ENCODE measurements around the gene PPP2R2B.

Gene PPP2R2B

GRCh38 chr5:146690880-146691355 is 187.6 kb downstream of the PPP2R2B start:
- no peak for DNase-seq

GRCh38 chr5:146687630-146688029 is 190.9 kb downstream of the PPP2R2B start:
- no peak for DNase-seq

DNA sequence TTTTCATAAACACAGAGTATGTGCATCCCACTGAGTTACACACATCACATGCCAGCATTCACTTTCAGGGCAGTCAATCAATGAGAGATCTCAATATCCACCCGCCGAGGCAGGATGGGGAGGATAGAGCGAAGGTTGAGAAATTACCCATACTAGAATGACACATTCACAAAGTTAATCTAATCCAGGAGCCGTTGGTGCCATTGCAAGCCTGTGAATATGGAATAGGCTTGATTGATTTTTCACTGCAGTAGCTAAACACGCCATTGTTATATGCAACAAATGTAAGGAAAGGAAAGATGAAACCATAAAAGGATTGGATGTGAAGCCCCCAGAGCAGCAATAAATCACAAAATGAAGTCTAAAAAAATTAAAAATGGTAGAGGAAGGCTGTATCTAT is 194.7 kb downstream of the PPP2R2B start:
- no peak for DNase-seq

GRCh38 chr5:146682899-146683532 is 195.5 kb downstream of the PPP2R2B start:
- no peak for DNase-seq

- no peak for DNase-seq
Observed at GRCh38 chr5:146681585-146682105, 196.9 kb downstream of the PPP2R2B start.

DNA sequence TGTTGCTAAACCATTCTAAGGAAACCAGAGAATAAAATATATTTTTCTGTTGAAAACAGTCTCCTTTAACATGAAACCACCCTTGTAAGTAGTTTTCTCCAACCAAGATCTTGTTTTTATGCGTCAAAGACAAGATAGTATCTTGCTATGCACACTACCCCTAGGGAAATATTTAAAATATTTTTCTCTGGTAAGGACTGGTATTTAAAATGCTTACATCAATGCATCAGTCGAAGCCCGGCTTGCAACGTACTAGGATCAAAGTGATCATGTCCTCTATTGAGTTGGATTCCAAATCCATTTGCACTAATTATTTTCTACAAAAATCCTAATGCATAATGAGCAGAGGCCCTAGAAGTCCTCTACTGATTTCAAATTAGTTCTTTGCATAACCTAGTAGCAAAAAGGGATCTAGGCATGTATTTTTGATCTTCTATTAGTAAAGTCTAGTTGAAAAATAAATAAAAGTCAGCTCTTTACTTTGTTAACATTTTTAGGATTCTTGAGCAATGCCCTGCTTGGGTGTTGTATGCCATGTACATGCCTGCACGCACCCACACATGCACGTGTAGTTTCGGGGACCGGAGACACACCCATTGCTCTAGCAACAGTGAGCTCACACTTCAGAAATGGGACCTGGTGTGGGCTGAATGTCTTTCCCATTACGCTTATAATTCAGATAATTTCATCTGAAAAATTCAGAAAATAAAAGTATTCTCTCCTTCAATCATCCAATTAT is 197.5 kb downstream of the PPP2R2B start:
- no peak for DNase-seq

- DNase-seq, result no peak
Observed at GRCh38 chr5:146675636-146676035, 202.9 kb downstream of the PPP2R2B start.

DNA sequence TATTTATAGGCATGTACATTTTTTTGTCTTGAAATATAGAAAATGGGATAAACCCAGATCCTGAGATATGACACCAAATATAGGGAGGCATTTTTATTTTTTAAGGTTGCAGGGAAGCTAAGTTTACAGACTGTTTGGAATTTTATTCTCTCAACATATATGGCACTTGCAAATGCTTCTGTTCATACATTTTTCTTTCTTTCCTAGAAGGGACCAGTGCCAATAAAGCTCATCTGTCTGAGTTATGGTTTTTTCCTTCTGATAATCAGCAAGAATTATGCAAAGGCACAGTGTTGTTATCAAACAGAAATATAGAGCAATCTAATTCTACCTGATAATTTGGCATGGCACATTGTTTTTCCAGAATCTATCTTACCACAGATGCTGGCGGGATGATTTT is 205.7 kb downstream of the PPP2R2B start:
- no peak for DNase-seq

DNA sequence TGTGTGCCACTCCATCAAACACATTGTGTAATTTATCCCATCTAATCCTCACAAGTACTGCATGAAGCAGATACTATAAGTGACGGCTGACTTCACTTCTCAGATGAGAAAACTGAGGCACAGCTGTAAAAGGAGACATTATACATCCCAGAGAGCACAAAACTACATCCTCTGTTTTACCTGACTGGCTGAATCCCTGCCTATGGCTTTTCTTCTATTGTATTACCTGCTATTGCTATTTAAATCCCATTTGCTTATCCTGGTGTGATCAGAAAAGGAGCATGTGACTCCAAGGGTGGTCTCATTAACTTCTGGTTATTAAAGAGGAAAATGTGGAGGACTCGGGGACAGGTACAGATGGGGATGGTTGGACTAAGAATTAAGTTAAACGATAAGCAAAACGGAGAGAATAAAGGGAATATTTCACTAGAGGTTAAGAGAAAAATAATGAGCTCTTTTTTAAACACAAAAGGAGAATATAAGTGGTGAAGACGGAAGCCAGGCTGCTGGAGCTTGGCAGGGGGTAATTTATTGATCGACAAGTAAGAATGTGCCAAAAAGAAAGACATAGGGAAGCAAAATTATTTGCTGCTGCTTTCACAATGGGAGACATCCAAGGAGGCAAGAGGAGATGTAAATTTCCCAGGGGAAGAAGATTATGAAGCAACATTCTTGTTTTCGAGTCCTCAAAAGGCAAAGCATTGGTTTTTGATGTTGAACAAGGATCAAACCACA is 206.8 kb downstream of the PPP2R2B start:
- DNase-seq, result no peak

DNA sequence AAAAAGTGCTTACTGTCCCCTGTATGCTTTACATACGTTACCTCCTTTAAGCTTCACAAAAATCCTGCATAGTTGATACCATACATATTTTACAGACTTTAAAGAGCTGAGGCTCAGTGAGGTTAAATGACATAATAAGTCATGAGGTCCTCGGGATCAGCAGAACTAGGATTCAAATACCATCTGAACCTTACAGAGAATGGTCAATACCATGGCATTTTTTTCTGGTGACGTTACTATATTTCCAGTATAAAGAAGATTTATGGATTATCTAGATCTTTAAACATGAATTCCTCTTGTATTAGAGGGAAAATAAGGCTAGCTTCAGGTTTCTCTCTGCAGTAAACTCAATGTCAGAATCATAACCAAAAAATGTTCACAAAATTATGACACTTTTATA is 208.9 kb downstream of the PPP2R2B start:
- no peak for DNase-seq

DNA sequence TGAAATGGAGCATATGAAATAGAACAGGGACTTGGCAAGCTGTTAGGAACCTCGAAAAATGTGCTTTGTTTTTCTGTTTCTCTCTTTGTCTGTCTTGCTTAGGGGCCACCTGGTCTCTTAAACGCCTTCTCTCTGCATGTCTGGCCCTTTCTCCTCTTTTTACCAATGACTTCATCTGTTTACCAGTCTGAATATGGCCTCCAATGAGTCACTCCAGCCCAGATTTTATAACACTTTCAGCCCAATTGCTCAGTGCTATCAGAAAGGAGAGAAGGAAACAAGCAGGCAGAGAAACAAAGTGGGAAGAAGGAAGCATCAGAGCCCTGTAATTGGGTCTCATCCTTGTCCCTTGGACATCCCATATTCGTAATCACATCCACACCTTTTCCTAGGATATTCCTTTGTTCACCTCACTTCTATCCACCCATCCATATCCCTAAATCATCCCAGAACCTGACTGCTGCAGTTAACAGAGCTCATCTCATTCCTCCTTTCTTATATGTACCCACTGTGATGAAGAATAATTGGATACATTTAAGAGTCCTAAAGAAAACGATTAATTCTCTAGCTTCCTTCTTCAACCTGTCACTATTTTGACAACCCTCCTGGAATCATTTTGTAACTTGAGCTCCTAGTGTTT is 210.8 kb downstream of the PPP2R2B start:
- no peak for DNase-seq

- DNase-seq, result peak; percentile 22
Observed at GRCh38 chr5:146662229-146662628, 216.3 kb downstream of the PPP2R2B start.

DNA sequence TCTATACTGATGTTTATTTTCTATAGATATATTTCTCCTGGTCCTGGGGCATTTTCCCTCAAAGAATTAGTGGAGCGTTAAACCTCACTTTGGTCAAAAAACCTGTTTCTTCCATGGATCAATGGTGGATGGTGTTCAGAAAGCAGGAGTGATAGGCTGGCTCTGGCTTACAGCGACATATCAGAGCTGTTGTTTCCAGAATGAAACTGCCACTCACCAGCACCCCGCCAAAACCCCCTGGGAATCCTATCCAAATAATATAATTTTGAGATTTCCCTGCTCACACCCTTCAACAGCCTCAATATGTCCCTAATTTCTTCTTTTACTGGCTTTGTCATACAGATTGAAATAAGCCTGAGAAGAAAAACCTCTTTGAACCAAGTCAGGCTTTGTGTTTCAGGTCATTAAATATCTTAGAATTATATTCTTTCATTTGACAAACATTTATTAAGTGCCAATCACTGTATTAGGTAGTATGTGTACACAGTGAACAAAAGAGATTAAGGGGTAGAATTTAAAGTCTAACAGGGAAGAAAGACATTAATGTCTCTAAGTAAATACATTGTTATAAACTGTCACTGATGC is 218.1 kb downstream of the PPP2R2B start:
- DNase-seq, result no peak

DNA sequence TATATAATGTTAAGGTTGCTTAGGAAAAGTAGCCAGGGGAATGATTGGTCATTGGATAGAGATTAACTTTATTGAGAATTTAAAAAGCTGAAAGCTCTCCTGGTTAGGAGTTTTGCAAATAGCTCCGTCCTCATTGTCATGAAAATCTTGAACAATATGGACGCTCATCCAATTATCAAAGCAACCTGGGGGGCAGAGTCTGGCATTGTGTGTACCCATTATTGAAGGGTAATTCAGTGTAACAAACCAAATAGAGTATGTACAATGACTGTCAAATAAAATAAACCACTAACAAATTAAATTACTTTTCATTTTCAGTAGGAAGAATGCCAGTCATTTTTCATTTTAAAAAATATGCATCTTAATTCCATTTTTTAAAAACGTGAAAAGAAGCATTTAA is 218.6 kb downstream of the PPP2R2B start:
- no peak for DNase-seq

DNA sequence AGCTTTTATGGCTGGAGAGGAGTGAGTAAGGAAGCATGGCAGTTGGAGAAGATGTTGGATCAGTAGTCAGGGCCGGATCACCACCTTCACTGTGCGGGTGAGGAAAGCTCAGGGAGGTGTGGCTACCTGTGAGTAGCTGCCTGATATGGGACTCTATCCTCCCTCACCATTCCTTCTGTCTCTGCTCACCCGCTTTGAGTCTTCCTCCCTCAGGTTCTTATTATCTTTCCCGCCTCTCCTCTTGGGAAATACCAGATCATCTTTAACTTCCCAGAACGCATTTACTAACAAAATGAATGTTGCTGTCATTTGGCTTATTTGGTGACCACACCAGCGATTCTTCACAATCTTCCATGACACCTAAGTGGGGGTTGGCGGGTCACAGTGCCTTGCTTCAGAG is 221.9 kb downstream of the PPP2R2B start:
- no peak for DNase-seq

- no peak for DNase-seq
Observed at GRCh38 chr5:146653560-146653959, 225.0 kb downstream of the PPP2R2B start.

DNA sequence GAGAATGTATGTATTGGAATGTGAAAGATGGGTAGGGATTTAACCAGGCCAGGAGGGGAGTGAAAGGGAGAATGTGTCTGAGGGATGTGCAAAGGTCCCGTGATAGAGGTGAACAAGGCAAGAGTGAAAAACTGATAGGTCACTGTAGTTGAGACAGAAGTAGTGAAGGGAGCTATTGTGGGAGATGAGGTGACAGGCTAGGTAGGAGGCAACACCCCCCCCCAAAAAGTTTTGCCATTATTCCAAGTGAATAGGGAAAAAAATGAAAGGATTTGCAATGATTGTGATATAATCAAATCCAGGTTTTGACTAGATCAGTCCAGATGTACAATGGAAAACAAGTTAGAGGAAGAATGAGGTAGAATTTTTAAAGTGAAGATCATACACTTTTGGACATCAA is 226.0 kb downstream of the PPP2R2B start:
- no peak for DNase-seq

DNA sequence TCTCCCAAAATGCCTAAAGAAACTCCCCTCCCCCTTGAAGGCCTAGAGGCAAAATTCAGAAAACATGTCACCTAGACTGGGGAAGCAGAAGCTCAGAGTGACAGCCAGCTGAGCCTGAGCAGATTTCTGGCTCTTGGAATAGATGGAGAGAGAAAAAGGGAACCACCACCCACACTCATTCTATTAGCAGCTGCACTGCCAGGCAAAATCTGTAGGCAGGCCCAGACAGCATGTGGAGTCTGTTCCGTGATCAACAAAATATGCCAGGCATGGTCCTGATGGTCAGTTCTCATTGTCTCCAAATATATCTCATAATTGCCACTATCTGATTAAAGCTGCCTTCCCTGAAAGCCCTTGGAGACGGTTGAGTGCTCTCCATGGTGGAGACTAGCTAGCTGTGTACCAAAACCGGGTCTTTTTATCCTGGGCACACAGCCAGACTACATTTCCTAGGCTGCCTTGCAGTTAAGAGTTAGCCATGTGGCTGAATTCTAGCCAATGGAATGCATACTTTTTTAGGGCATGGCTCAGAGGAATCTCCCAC is 230.8 kb downstream of the PPP2R2B start:
- no peak for DNase-seq

- DNase-seq, result no peak
Observed at GRCh38 chr5:146646441-146646840, 232.1 kb downstream of the PPP2R2B start.

- no peak for DNase-seq
Observed at GRCh38 chr5:146645342-146645741, 233.2 kb downstream of the PPP2R2B start.

DNA sequence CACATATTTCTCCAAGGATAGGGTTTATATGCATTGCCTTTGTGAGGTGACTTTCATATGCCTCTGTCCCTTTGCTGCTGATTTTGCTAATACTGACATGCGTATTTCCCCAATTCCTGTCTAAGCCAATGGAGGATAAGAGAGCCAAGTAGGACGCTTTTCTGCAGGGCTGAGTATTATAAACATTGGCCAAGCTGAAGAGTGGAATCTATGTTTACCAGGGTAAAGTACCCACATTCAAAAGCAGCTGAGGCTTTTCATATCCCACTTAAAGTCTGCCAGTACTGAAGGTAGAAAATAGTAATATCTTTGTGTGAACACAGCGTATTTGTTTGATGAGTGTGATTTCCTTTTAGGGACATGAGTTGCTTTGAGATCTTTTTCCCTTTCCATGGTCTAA is 233.7 kb downstream of the PPP2R2B start:
- no peak for DNase-seq

DNA sequence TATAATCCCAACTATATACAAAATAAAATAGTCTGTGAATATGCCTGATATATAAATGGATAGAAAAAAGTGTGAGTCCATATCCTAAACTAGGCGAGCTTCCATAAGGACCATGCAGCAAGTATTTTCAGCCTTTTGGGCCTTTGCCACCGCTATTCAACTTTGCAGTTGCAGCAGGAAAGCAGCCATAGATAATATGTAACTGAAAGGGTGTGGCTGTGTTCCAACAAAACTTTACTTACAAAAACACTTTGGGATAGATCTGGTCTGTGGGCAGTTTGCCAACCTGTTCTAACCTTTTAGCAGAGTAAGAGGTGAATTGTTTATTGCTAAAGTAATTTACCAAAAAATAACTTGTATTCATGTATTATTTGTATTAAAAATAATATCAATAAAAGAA is 234.8 kb downstream of the PPP2R2B start:
- DNase-seq, result no peak

GRCh38 chr5:146642410-146642809 is 236.1 kb downstream of the PPP2R2B start:
- no peak for DNase-seq

All from OCI-M1 (cell line).